ENCODE data around the gene RBL1.
A peak's percentile ranks its signal among the peaks of the same experiment; 100 is the strongest.
"Not testable (repeated sequence)": the region's sequence is repeated elsewhere in the genome, so short reads cannot be mapped to it uniquely, and the experiment has no call there.

RBL1 gene

GRCh38 chr20:37095599-37096414 is at the start of gene RBL1:
Gene RBL1 (minus strand): TSS chr20:37095997. CDS start chr20:37095928, 69 bp downstream.
- peak; percentile 82 to 86 for DNase-seq (ENCODE audit: low read depth in 2 of 2)

GRCh38 chr20:37144856-37145404 is 49.1 kb upstream of the RBL1 start:
- no peak for DNase-seq (ENCODE audit: low read depth in 2 of 2)

- no peak for DNase-seq (ENCODE audit: low read depth in 2 of 2)
Measured at GRCh38 chr20:37142708-37143107, 46.9 kb upstream of the RBL1 start.

- no peak for DNase-seq (ENCODE audit: low read depth in 2 of 2)
Measured at GRCh38 chr20:37137547-37137946, 41.8 kb upstream of the RBL1 start.

- DNase-seq (ENCODE audit: low read depth in 2 of 2): no peak
Measured at GRCh38 chr20:37133952-37134351, 38.2 kb upstream of the RBL1 start.

- DNase-seq (ENCODE audit: low read depth in 2 of 2): no peak
Measured at GRCh38 chr20:37131486-37131885, 35.7 kb upstream of the RBL1 start.

- no peak for DNase-seq (ENCODE audit: low read depth in 2 of 2)
Measured at GRCh38 chr20:37128803-37129202, 33.0 kb upstream of the RBL1 start.

- not testable (repeated sequence) for DNase-seq (ENCODE audit: low read depth in 2 of 2)
Measured at GRCh38 chr20:37126290-37126689, 30.5 kb upstream of the RBL1 start.

GRCh38 chr20:37123441-37123840 is 27.6 kb upstream of the RBL1 start:
- DNase-seq (ENCODE audit: low read depth in 2 of 2): no peak

GRCh38 chr20:37120497-37120896 is 24.7 kb upstream of the RBL1 start:
- no peak for DNase-seq (ENCODE audit: low read depth in 2 of 2)

GRCh38 chr20:37119356-37120036 is 23.7 kb upstream of the RBL1 start:
- no peak for DNase-seq (ENCODE audit: low read depth in 2 of 2)

- DNase-seq (ENCODE audit: low read depth in 2 of 2): no peak
Measured at GRCh38 chr20:37114012-37114411, 18.2 kb upstream of the RBL1 start.

GRCh38 chr20:37111926-37112455 is 16.2 kb upstream of the RBL1 start:
- DNase-seq (ENCODE audit: low read depth in 2 of 2): no peak

- no peak for DNase-seq (ENCODE audit: low read depth in 2 of 2)
Measured at GRCh38 chr20:37108676-37109075, 12.9 kb upstream of the RBL1 start.

GRCh38 chr20:37102571-37102970 is 6.8 kb upstream of the RBL1 start:
- no peak for DNase-seq (ENCODE audit: low read depth in 2 of 2)

- DNase-seq (ENCODE audit: low read depth in 2 of 2): no peak
Measured at GRCh38 chr20:37096415-37097041, 731 bp upstream of the RBL1 start.

GRCh38 chr20:37095108-37095598 is 644 bp downstream of the RBL1 start:
- DNase-seq (ENCODE audit: low read depth in 2 of 2): peak in 1 of 2 donors; percentile 33

- no peak for DNase-seq (ENCODE audit: low read depth in 2 of 2)
Measured at GRCh38 chr20:37090407-37090806, 5.4 kb downstream of the RBL1 start.

- DNase-seq (ENCODE audit: low read depth in 2 of 2): no peak
Measured at GRCh38 chr20:37081717-37082289, 14.0 kb downstream of the RBL1 start.

GRCh38 chr20:37077009-37077408 is 18.8 kb downstream of the RBL1 start:
- DNase-seq (ENCODE audit: low read depth in 2 of 2): no peak

GRCh38 chr20:37075932-37076685 is 19.7 kb downstream of the RBL1 start:
- DNase-seq (ENCODE audit: low read depth in 2 of 2): no peak
